GM12878 (cell line): ENCODE results near the gene GALNT12. TPM values are rescaled to one million over a fixed set of nuclear protein-coding genes. Genes with fewer than 3 reads are reported as not detected.

Experiments used
- ATAC-seq: fragments of 200-7000 bp; cut with Tn5 transposase; 3 replicates; pipeline ENCODE4 v1.9.1; 2020; ENCODE audit warnings: mild to moderate bottlenecking, moderate library complexity
- BruUV-seq: library from RNA; stranded (reverse); fragments of 400-500 nt; replicated peaks from 2 replicates; lab custom pipeline; 2021; lab: Mats Ljungman, UMichigan
- CTCF ChIA-PET: fragments of 300-600 bp; sonication (Branson Sonifier 250); formaldehyde crosslinking; extraction: SDS; loops from one replicate; lab custom pipeline; 2021; ENCODE audit warnings: inconsistent platforms; lab: Yijun Ruan, JAX
- POLR2A ChIA-PET: fragments of 350-600 bp; formaldehyde crosslinking; extraction: SDS; loops from one replicate; lab custom pipeline; 2021; ENCODE audit warnings: inconsistent platforms; lab: Charles Lee
- RAD21 ChIA-PET: fragments of 300-600 bp; sonication (Branson Sonifier 250); formaldehyde crosslinking; loops from one replicate; lab custom pipeline; 2023; ENCODE audit warnings: antibody characterized with exemption; ENCODE audit not compliant: unreplicated experiment; lab: Charles Lee
- SMC1A ChIA-PET: fragments of 300-600 bp; sonication (Branson Sonifier 250); formaldehyde crosslinking; loops from one replicate; lab custom pipeline; 2023; ENCODE audit not compliant: unreplicated experiment, uncharacterized antibody; lab: Charles Lee
- DNase-seq: peaks from one replicate; pipeline ENCODE4 v3.0.0-alpha.2; 2011; ENCODE audit warnings: low read depth, low spot score
- FAIRE-seq: peaks from 3 replicates; lab custom pipeline; 2011; peaks lifted over from hg19 to GRCh38; lab: Jason Lieb, UNC
- H2AFZ ChIP-seq: 2 replicates; pipeline ENCODE4 v1.6.0; 2011; ENCODE audit warnings: low read depth, low read length, control low read depth; ENCODE audit not compliant: control insufficient read depth
- H3K27ac ChIP-seq: 2 replicates; pipeline ENCODE4 v1.5.1; 2011; ENCODE audit warnings: control low read depth; ENCODE audit not compliant: control insufficient read depth, insufficient read depth
- H3K27me3 ChIP-seq, 2 experiments: replicated peaks in 1 of 2; 2 replicates each; pipeline versions ENCODE4 v1.6.0 to v1.6.1; 2011; ENCODE audit warnings: low read length in 1 of 2; ENCODE audit not compliant: control insufficient read depth in 2 of 2, insufficient read depth in 2 of 2
- H3K36me3 ChIP-seq, 2 experiments: 2 replicates each; pipeline ENCODE4 v1.5.1; 2011; ENCODE audit warnings: low read length in 1 of 2; ENCODE audit not compliant: control insufficient read depth in 2 of 2, insufficient read depth in 2 of 2
- H3K4me1 ChIP-seq: 2 replicates; pipeline ENCODE4 v1.6.1; 2011; ENCODE audit warnings: mild to moderate bottlenecking, low read length, moderate library complexity, mixed read lengths; ENCODE audit not compliant: control insufficient read depth, insufficient read depth
- H3K4me2 ChIP-seq: 2 replicates; pipeline ENCODE4 v1.6.0; 2011; ENCODE audit warnings: control low read depth; ENCODE audit not compliant: control insufficient read depth, insufficient read depth
- H3K4me3 ChIP-seq: fragments of 200-600 bp; sonication (generic); 2 replicates; pipeline ENCODE4 v1.5.1; 2016
- H3K79me2 ChIP-seq: 2 replicates; pipeline ENCODE4 v1.6.0; 2011; ENCODE audit warnings: low read length; ENCODE audit not compliant: control insufficient read depth, insufficient read depth
- H3K9ac ChIP-seq: 2 replicates; pipeline ENCODE4 v1.8.0; 2011; ENCODE audit warnings: low read length, control low read depth, mixed read lengths; ENCODE audit not compliant: control insufficient read depth, insufficient read depth
- H3K9me3 ChIP-seq: replicated peaks from 3 replicates; pipeline ENCODE4 v1.5.1; 2011; ENCODE audit warnings: mild to moderate bottlenecking, low read length; ENCODE audit not compliant: control insufficient read depth, insufficient read depth
- H4K20me1 ChIP-seq: 2 replicates; pipeline ENCODE4 v1.6.0; 2011; ENCODE audit not compliant: control insufficient read depth, insufficient read depth
- EED ChIP-seq: sonication (generic); IDR thresholded peaks from 2 replicates; pipeline ENCODE4 v1.6.1; 2016; ENCODE audit warnings: antibody characterized with exemption, low read depth
- ESRRA ChIP-seq: IDR thresholded peaks from 2 replicates; pipeline ENCODE4 v1.6.1; 2012; ENCODE audit warnings: mild to moderate bottlenecking, low read length, improper control_type of control experiment
- GABPA ChIP-seq: IDR thresholded peaks from 2 replicates; pipeline ENCODE4 v1.6.1; 2014; ENCODE audit warnings: antibody characterized with exemption, low read depth, mild to moderate bottlenecking, inconsistent platforms
- MTA3 ChIP-seq: IDR thresholded peaks from 2 replicates; pipeline ENCODE4 v1.6.1; 2012; ENCODE audit warnings: low read length, inconsistent platforms, borderline replicate concordance
- PML ChIP-seq: IDR thresholded peaks from 2 replicates; pipeline ENCODE4 v1.6.1; 2012; ENCODE audit warnings: low read length, inconsistent platforms
- SREBF2 ChIP-seq: IDR thresholded peaks from 2 replicates; pipeline ENCODE4 v1.6.1; 2012; ENCODE audit warnings: mild to moderate bottlenecking, low read length
- SUZ12 ChIP-seq: fragments of 200-600 bp; sonication (generic); IDR thresholded peaks from one replicate; pipeline ENCODE4 v1.6.1; 2018; ENCODE audit warnings: antibody characterized with exemption, mild to moderate bottlenecking; ENCODE audit not compliant: unreplicated experiment
- WGBS: methylation state at CpG from one replicate; pipeline ENCODE4 v1.1.6; 2016; ENCODE audit warnings: low lambda C conversion rate; ENCODE audit not compliant: insufficient replicate concordance, insufficient coverage; ENCODE audit errors: missing lambda C conversion rate; 5-methylcytosine and 5-hydroxymethylcytosine counted together
- in situ Hi-C: fragments of 300-500 bp; cut with MboI; formaldehyde crosslinking; loops from 9 replicates; pipeline ENCODE4 v1.14.3; 2018; ENCODE audit warnings: mixed read lengths
- intact Hi-C: fragments of 100-400 bp; cut with micrococcal nuclease; formaldehyde crosslinking; loops from one replicate; pipeline ENCODE4 v1.14.2; 2022; ENCODE audit not compliant: unreplicated experiment
- polyA plus RNA-seq, 11 experiments: library from polyadenylated mRNA; depleted of rRNA in 4 of 11; unstranded in 6 of 11; stranded (reverse) in 5 of 11; fragments of >200 nt; fragmentation: Nextera tagmentation in 4 of 11; fragmentation: Illumina TruSeq in 1 of 11; extraction: Ambion mirVana in 4 of 11; extraction: Trizol in 1 of 11; gene quantifications; 1 replicate in 1 of 11; 2 replicates in 10 of 11; pipeline versions ENCODE4 v1.2.1 to v1.2.3, GENCODE V29; 2011 to 2016; ENCODE audit warnings: inconsistent platforms in 2 of 11, missing spikeins in 2 of 11, low read depth in 1 of 11
- total RNA-seq, 4 experiments: library from RNA; depleted of rRNA in 3 of 4; stranded (reverse); fragments of >200 nt in 3 of 4; fragmentation: Illumina TruSeq in 1 of 4; extraction: Trizol in 1 of 4; gene quantifications; 2 replicates each; pipeline versions ENCODE4 v1.2.1 to v1.2.3, GENCODE V29; 2013 to 2021
- TF ChIP-seq, protein P1 (sequence below): fragments of 450-650 bp; IDR thresholded peaks from 2 replicates; pipeline ENCODE4 v1.6.1; 2017; ENCODE audit warnings: mild to moderate bottlenecking, moderate library complexity
- TF ChIP-seq, protein P2 (sequence below): fragments of 450-650 bp; IDR thresholded peaks from 2 replicates; pipeline ENCODE4 v1.6.1; 2017; ENCODE audit warnings: borderline replicate concordance
- TF ChIP-seq, protein P3 (sequence below): fragments of 450-650 bp; formaldehyde crosslinking; IDR thresholded peaks from 2 replicates; pipeline ENCODE4 v1.4.0; 2022; ENCODE audit warnings: mild to moderate bottlenecking, moderate library complexity
- TF ChIP-seq, protein P4 (sequence below): IDR thresholded peaks from 2 replicates; pipeline ENCODE4 v1.6.1; 2011; ENCODE audit warnings: low read depth, low read length, improper control_type of control experiment, borderline replicate concordance
- TF ChIP-seq, protein P5 (sequence below): fragments of 450-650 bp; IDR thresholded peaks from 2 replicates; pipeline ENCODE4 v1.6.1; 2018; ENCODE audit warnings: mild to moderate bottlenecking, low read depth, moderate library complexity; ENCODE audit not compliant: partially characterized antibody

GALNT12 gene
- total and polyA plus RNA-seq, 10 of the 15 experiments (the other 5 are each of a cell fraction or from before 2014, with no cell fraction given) = 0.13 to 5.3 (median 3.2) TPM

DNA sequence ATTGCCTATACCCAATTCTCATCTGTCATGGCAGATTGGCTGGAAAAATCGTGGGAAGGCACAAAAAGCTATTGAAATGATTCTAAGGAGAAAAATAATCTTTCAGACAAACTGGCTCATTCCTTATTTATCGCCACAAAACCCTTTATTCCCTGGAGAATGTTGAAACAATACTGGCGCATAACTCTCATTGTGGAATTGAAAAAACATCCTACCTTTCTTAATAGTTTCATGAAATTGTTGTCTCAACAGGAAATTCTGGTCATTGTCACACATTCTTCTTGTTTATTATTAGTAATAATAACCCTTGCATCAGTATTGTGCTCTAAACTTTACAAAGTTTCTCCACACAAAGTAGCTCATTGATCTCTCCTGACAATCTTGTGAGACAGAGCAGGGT is 87.3 kb downstream of the GALNT12 start:
- H3K9ac ChIP-seq = no peak overlapping the region
- no peaks in the 10 kb centered on the region for H3K4me1 ChIP-seq
- 50% methylated on average over 3 of the region's 3 CpGs for WGBS
- intact Hi-C loops = no loop called here
- H4K20me1 ChIP-seq = no peaks in the 10 kb centered on the region
- no peaks in the 10 kb centered on the region for H3K79me2 ChIP-seq
- no peak for FAIRE-seq
- ChIA-PET CTCF (no interaction called here), SMC1A (no interaction called here), POLR2A (no interaction called here), RAD21 (no interaction called here)
- no TSS peak for BruUV-seq
- H3K36me3 ChIP-seq = no peaks in the 10 kb centered on the region
- peaks cover 0 to 8% of the 10 kb centered on the region in 2 experiments; a peak in 3 of 4 replicates for H3K27me3 ChIP-seq
- H2AFZ ChIP-seq = no peak overlapping the region
- no peaks in the 10 kb centered on the region; the same call in 2 of the 3 replicates for H3K9me3 ChIP-seq
- H3K27ac ChIP-seq = no peak overlapping the region
- H3K4me2 ChIP-seq = no peak overlapping the region
- DNase-seq = no peak
- no peak for ATAC-seq
- H3K4me3 ChIP-seq = no peak overlapping the region
- in situ Hi-C loops = no loop called here
- TF ChIP-seq, protein P1, sequence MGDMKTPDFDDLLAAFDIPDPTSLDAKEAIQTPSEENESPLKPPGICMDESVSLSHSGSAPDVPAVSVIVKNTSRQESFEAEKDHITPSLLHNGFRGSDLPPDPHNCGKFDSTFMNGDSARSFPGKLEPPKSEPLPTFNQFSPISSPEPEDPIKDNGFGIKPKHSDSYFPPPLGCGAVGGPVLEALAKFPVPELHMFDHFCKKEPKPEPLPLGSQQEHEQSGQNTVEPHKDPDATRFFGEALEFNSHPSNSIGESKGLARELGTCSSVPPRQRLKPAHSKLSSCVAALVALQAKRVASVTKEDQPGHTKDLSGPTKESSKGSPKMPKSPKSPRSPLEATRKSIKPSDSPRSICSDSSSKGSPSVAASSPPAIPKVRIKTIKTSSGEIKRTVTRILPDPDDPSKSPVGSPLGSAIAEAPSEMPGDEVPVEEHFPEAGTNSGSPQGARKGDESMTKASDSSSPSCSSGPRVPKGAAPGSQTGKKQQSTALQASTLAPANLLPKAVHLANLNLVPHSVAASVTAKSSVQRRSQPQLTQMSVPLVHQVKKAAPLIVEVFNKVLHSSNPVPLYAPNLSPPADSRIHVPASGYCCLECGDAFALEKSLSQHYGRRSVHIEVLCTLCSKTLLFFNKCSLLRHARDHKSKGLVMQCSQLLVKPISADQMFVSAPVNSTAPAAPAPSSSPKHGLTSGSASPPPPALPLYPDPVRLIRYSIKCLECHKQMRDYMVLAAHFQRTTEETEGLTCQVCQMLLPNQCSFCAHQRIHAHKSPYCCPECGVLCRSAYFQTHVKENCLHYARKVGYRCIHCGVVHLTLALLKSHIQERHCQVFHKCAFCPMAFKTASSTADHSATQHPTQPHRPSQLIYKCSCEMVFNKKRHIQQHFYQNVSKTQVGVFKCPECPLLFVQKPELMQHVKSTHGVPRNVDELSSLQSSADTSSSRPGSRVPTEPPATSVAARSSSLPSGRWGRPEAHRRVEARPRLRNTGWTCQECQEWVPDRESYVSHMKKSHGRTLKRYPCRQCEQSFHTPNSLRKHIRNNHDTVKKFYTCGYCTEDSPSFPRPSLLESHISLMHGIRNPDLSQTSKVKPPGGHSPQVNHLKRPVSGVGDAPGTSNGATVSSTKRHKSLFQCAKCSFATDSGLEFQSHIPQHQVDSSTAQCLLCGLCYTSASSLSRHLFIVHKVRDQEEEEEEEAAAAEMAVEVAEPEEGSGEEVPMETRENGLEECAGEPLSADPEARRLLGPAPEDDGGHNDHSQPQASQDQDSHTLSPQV = no peak
- TF ChIP-seq SUZ12 = no peak
- no peak for TF ChIP-seq MTA3
- TF ChIP-seq ESRRA = no peak
- no peak for TF ChIP-seq GABPA
- no peak for TF ChIP-seq EED
- TF ChIP-seq PML = no peak
- TF ChIP-seq SREBF2 = no peak
- TF ChIP-seq, protein P2, sequence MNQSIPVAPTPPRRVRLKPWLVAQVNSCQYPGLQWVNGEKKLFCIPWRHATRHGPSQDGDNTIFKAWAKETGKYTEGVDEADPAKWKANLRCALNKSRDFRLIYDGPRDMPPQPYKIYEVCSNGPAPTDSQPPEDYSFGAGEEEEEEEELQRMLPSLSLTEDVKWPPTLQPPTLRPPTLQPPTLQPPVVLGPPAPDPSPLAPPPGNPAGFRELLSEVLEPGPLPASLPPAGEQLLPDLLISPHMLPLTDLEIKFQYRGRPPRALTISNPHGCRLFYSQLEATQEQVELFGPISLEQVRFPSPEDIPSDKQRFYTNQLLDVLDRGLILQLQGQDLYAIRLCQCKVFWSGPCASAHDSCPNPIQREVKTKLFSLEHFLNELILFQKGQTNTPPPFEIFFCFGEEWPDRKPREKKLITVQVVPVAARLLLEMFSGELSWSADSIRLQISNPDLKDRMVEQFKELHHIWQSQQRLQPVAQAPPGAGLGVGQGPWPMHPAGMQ = no peak
- TF ChIP-seq, protein P3, sequence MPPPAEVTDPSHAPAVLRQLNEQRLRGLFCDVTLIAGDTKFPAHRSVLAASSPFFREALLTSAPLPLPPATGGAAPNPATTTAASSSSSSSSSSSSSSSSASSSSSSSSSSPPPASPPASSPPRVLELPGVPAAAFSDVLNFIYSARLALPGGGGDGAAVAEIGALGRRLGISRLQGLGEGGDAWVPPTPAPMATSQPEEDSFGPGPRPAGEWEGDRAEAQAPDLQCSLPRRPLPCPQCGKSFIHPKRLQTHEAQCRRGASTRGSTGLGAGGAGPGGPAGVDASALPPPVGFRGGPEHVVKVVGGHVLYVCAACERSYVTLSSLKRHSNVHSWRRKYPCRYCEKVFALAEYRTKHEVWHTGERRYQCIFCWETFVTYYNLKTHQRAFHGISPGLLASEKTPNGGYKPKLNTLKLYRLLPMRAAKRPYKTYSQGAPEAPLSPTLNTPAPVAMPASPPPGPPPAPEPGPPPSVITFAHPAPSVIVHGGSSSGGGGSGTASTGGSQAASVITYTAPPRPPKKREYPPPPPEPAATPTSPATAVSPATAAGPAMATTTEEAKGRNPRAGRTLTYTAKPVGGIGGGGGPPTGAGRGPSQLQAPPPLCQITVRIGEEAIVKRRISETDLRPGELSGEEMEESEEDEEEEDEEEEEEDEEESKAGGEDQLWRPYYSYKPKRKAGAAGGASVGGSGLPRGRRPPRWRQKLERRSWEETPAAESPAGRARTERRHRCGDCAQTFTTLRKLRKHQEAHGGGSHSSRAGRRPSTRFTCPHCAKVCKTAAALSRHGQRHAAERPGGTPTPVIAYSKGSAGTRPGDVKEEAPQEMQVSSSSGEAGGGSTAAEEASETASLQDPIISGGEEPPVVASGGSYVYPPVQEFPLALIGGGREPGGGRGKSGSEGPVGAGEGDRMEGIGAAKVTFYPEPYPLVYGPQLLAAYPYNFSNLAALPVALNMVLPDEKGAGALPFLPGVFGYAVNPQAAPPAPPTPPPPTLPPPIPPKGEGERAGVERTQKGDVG (CRISPR knock-in tag) = no peak
- TF ChIP-seq, protein P4, sequence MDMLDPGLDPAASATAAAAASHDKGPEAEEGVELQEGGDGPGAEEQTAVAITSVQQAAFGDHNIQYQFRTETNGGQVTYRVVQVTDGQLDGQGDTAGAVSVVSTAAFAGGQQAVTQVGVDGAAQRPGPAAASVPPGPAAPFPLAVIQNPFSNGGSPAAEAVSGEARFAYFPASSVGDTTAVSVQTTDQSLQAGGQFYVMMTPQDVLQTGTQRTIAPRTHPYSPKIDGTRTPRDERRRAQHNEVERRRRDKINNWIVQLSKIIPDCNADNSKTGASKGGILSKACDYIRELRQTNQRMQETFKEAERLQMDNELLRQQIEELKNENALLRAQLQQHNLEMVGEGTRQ = no peak
- TF ChIP-seq, protein P5, sequence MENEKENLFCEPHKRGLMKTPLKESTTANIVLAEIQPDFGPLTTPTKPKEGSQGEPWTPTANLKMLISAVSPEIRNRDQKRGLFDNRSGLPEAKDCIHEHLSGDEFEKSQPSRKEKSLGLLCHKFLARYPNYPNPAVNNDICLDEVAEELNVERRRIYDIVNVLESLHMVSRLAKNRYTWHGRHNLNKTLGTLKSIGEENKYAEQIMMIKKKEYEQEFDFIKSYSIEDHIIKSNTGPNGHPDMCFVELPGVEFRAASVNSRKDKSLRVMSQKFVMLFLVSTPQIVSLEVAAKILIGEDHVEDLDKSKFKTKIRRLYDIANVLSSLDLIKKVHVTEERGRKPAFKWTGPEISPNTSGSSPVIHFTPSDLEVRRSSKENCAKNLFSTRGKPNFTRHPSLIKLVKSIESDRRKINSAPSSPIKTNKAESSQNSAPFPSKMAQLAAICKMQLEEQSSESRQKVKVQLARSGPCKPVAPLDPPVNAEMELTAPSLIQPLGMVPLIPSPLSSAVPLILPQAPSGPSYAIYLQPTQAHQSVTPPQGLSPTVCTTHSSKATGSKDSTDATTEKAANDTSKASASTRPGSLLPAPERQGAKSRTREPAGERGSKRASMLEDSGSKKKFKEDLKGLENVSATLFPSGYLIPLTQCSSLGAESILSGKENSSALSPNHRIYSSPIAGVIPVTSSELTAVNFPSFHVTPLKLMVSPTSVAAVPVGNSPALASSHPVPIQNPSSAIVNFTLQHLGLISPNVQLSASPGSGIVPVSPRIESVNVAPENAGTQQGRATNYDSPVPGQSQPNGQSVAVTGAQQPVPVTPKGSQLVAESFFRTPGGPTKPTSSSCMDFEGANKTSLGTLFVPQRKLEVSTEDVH = no peak
